GM12801 (cell line): ENCODE measurements around the gene GNE.

Experiments used
- CTCF ChIP-seq: IDR thresholded peaks from one replicate; pipeline ENCODE4 v1.5.1; 2011; ENCODE audit warnings: control low read depth; ENCODE audit not compliant: insufficient read length; ENCODE audit errors: extremely low read depth

Gene GNE

GRCh38 chr9:36211510-36211909 is 46.7 kb downstream of the GNE start:
- no peak for TF ChIP-seq CTCF

- no peak for TF ChIP-seq CTCF
These were observed 47.5 kb downstream of the GNE start for GRCh38 chr9:36210722-36211121.

- no peak for TF ChIP-seq CTCF
These were observed 49.6 kb downstream of the GNE start for GRCh38 chr9:36208521-36209253.

- TF ChIP-seq CTCF, result no peak
These were observed 50.7 kb downstream of the GNE start for GRCh38 chr9:36207546-36208012.

GRCh38 chr9:36207016-36207415 is 51.2 kb downstream of the GNE start:
- no peak for TF ChIP-seq CTCF

- TF ChIP-seq CTCF, result no peak
These were observed 53.2 kb downstream of the GNE start for GRCh38 chr9:36204906-36205547.

- no peak for TF ChIP-seq CTCF
These were observed 63.8 kb downstream of the GNE start for GRCh38 chr9:36194326-36195000.
